Measurements from ENCODE around the gene LRRN2. TPM values are rescaled to one million over a fixed set of nuclear protein-coding genes. Genes with fewer than 3 reads are reported as not detected.

LRRN2 gene
- total and polyA plus RNA-seq, 2 of the 8 experiments (the other 6 are each of a cell fraction or from before 2014, with no cell fraction given), result 1.8 to 2.3 TPM

GRCh38 chr1:204701229-204701628 is 15.7 kb upstream of the LRRN2 start:
- no peak overlapping the region for H3K27ac ChIP-seq (ENCODE audit: low read depth, low read length)
- peaks cover 0 to 15% (median 11%) of the 10 kb centered on the region in 4 experiments; a peak in 6 of 7 replicates for H3K27me3 ChIP-seq (replicated peaks in 1 of 4; ENCODE audit: control insufficient read depth in 3 of 4, extremely low read depth in 1 of 4, insufficient read depth in 3 of 4, low read length in 3 of 4)
- no peak overlapping the region for H2BK120ac ChIP-seq (replicated peaks; ENCODE audit: low read depth, low read length)
- H3K23ac ChIP-seq (ENCODE audit: insufficient read length), result no peak overlapping the region
- WGBS, 2 experiments (ENCODE audit: extremely low coverage in 1 of 2, insufficient coverage in 1 of 2, insufficient read length in 1 of 2, insufficient replicate concordance in 2 of 2, low coverage in 1 of 2, low lambda C conversion rate in 2 of 2, missing lambda C conversion rate in 1 of 2), result 83% methylated on average over 3 of the region's 3 CpGs; no CpG with 5 or more reads in 1 of the 2 experiments
- CTCF ChIA-PET (ENCODE audit: partially characterized antibody), result interaction anchor here (0.8 to 2.1 kb wide), 7 partner anchors 10 to 292 kb away, joined by 3 to 7 read pairs (median 4); no protein-coding TSS in a partner anchor
- H2AFZ ChIP-seq (ENCODE audit: low read length), result no peak overlapping the region
- no peak overlapping the region for H3K9ac ChIP-seq (replicated peaks in 1 of 4; ENCODE audit: extremely low read depth in 1 of 4, low read depth in 3 of 4, low read length in 3 of 4)
- H3K79me1 ChIP-seq (ENCODE audit: low read depth, low read length), result no peaks in the 10 kb centered on the region
- H3K4ac ChIP-seq (replicated peaks; ENCODE audit: insufficient read length, low read depth, low read length), result no peak overlapping the region
- H3K4me2 ChIP-seq (ENCODE audit: insufficient read depth in 1 of 2, low read depth in 2 of 2, low read length in 2 of 2), result no peak overlapping the region
- no peak overlapping the region for H2BK15ac ChIP-seq (ENCODE audit: low read length)
- H3K14ac ChIP-seq (ENCODE audit: insufficient read length), result no peak overlapping the region
- no peak for FAIRE-seq
- no peak overlapping the region for H2BK20ac ChIP-seq (ENCODE audit: low read length)
- no peak overlapping the region for H4K8ac ChIP-seq (ENCODE audit: extremely low read depth, insufficient read depth, low read length)
- H2BK12ac ChIP-seq (ENCODE audit: low read depth, low read length), result no peak overlapping the region
- H4K20me1 ChIP-seq (replicated peaks in 1 of 2; ENCODE audit: control insufficient read depth in 1 of 2, insufficient read depth in 2 of 2, low read length in 2 of 2), result no peaks in the 10 kb centered on the region
- no peak overlapping the region for H2AK5ac ChIP-seq (ENCODE audit: low read depth, low read length)
- TF ChIP-seq BRCA1 (IDR thresholded peaks at IDR 0.05; ENCODE audit: low read depth, low read length), result no peak
- TF ChIP-seq SAP30 (IDR thresholded peaks at IDR 0.05; ENCODE audit: insufficient read depth, insufficient replicate concordance, low read length), result no peak
- TF ChIP-seq CHD2 (IDR thresholded peaks at IDR 0.05; ENCODE audit: low read length), result no peak
- TF ChIP-seq POU5F1 (IDR thresholded peaks at IDR 0.05; ENCODE audit: low read depth, low read length), result no peak
- no peak for TF ChIP-seq CBX8 (IDR thresholded peaks at IDR 0.05; ENCODE audit: borderline replicate concordance, low read depth, low read length)
- no peak for TF ChIP-seq CEBPB (IDR thresholded peaks at IDR 0.05; ENCODE audit: low read depth, low read length)
- POLR2A ChIA-PET (ENCODE audit: partially characterized antibody), result no interaction called here
- H3K4me1 ChIP-seq (replicated peaks in 1 of 4; ENCODE audit: control insufficient read depth in 3 of 4, insufficient read depth in 4 of 4, low read length in 3 of 4), result peaks cover 2 to 5% (median 4%) of the 10 kb centered on the region in 4 experiments; a peak in 6 of 7 replicates
- no peak overlapping the region for H4K5ac ChIP-seq (ENCODE audit: insufficient read length, low read depth, low read length)
- H3K9me3 ChIP-seq (ENCODE audit: insufficient read depth in 2 of 2, low read depth in 1 of 2, low read length in 1 of 2), result no peaks in the 10 kb centered on the region
- no peak overlapping the region for H3K56ac ChIP-seq (replicated peaks; ENCODE audit: insufficient read length, low read depth, low read length)
- DNase-seq (ENCODE audit: low read depth in 1 of 2, low spot score in 2 of 2), result no peak
- no peak overlapping the region for H3K18ac ChIP-seq (ENCODE audit: extremely low read depth, low read length)
- no peak overlapping the region for H2BK5ac ChIP-seq (ENCODE audit: low read depth, low read length)
- no peaks in the 10 kb centered on the region for H3K36me3 ChIP-seq (ENCODE audit: control insufficient read depth in 2 of 4, insufficient read depth in 4 of 4, low read length in 3 of 4)
- H3K23me2 ChIP-seq (ENCODE audit: low read depth, low read length), result no peaks in the 10 kb centered on the region; the same call in 1 of the 2 replicates
- H3K79me2 ChIP-seq (ENCODE audit: control insufficient read depth in 1 of 2, insufficient read depth in 2 of 2, low read length in 2 of 2), result no peaks in the 10 kb centered on the region
- H4K91ac ChIP-seq (replicated peaks; ENCODE audit: insufficient read length, low read length), result no peak overlapping the region
- no peak overlapping the region for H3K4me3 ChIP-seq (ENCODE audit: extremely low read depth in 1 of 4, insufficient read depth in 2 of 4, low read depth in 3 of 4, low read length in 4 of 4)
